Measurements from ENCODE around the gene C5orf47.

GRCh38 chr5:173953528-173954090, 35.4 kb upstream of the C5orf47 start:
- no peak for TF ChIP-seq POLR2AphosphoS5 (IDR thresholded peaks at IDR 0.05; ENCODE audit: low read depth, low read length)
- no peak for TF ChIP-seq FOXP2 (optimal IDR thresholded peaks at IDR 0.05; ENCODE audit: borderline replicate concordance, extremely low read depth, extremely low read length, insufficient read depth)

Data from PFSK-1 (cell line).